ENCODE data around the gene POC1A. TPM values are rescaled to one million over a fixed set of nuclear protein-coding genes. Genes with fewer than 3 reads are reported as not detected.
A peak's percentile ranks its signal among the peaks of the same experiment; 100 is the strongest.

POC1A gene
- total and polyA plus RNA-seq, 2 donors (not counting 1 experiment from before 2014, with no cell fraction given): 1.7 to 2.8 TPM

DNA sequence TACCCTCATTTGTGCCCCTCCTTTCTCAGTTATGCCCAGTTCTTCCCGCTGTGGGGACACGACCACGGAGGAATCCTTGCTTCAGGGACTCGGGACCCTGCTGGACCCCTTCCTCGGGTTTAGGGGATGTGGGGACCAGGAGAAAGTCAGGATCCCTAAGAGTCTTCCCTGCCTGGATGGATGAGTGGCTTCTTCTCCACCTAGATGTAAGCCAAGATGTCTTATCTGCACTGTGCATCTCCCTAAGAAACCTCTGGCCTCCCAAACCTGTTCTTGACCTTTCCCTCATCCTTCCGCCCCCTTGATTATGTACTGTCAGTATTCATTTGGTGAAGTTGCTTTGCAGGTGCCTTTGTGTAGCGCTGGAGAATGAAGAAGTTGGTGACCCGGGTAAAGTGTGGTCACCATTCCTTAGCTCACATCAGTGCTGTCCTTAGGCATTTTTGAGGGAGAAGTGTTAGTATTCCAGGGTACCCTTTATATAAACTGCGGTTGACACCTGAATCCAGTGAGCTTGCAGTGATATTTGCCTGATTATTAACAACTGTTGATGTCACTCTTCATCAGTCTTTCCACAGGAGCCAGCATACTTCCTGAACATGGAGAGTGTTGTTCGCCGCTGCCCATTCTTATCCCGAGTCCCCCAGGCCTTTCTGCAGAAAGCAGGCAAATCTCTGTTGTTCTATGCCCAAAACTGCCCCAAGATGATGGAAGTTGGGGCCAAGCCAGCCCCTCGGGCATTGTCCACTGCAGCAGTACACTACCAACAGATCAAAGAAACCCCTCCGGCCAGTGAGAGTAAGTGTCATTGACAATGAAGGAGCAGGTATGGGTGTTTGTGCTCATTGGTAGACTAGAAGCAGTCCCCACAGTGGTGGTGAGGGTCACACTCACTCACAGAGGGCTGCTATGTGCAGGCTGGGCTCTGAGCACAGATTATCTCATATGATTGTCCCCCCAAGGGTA is 44.7 kb upstream of the POC1A start:
- Histone ChIP-seq H4K20me1 (ENCODE audit: control insufficient read depth, insufficient read depth, low read length, poor library complexity, severe bottlenecking) (no peaks in the 10 kb centered on the region), H3K4me3 (ENCODE audit: control extremely low read depth in 1 of 5, extremely low read depth in 1 of 5, insufficient read depth in 1 of 5, low read depth in 2 of 5, low read length in 4 of 5) (peak overlapping the region; percentile 9 to 90 (median 86)), H2AFZ (ENCODE audit: insufficient read depth, low read depth, low read length, poor library complexity, severe bottlenecking) (peak overlapping the region; percentile 94), H3K27me3 (replicated peaks in 1 of 4; ENCODE audit: control extremely low read depth in 1 of 4, control insufficient read depth in 3 of 4, insufficient read depth in 4 of 4, low read length in 3 of 4) (no peaks in the 10 kb centered on the region), H3K27ac (ENCODE audit: low read length in 2 of 2) (peak overlapping the region in 1 of 2 donors; percentile 79), H3K4me1 (ENCODE audit: control insufficient read depth in 2 of 2, insufficient read depth in 2 of 2, low read length in 2 of 2) (peaks cover 19 to 33% of the 10 kb centered on the region in 2 donors), H3K9ac (ENCODE audit: low read length) (peak overlapping the region; percentile 86), H3K9me3 (ENCODE audit: control extremely low read depth in 1 of 3, control insufficient read depth in 2 of 3, insufficient read depth in 1 of 3, low read length in 2 of 3) (no peaks in the 10 kb centered on the region), H3K36me3 (replicated peaks in 1 of 2; ENCODE audit: control extremely low read depth in 1 of 2, control insufficient read depth in 1 of 2, extremely low read depth in 1 of 2, insufficient read depth in 2 of 2, low read length in 1 of 2) (peaks cover 8 to 25% of the 10 kb centered on the region in 2 experiments), H3K4me2 (replicated peaks; ENCODE audit: low read depth, low read length, poor library complexity, severe bottlenecking) (peak overlapping the region; percentile 85), H3K79me2 (ENCODE audit: control insufficient read depth, insufficient read depth, low read length) (peaks cover 26% of the 10 kb centered on the region)
- no peaks in the 10 kb centered on the region for H3K27me3 Mint-ChIP-seq
- no peak for TF ChIP-seq EZH2 (IDR thresholded peaks at IDR 0.05; ENCODE audit: borderline replicate concordance, insufficient read depth, low read depth, low read length, poor library complexity, severe bottlenecking)
- TF ChIP-seq, protein P1, sequence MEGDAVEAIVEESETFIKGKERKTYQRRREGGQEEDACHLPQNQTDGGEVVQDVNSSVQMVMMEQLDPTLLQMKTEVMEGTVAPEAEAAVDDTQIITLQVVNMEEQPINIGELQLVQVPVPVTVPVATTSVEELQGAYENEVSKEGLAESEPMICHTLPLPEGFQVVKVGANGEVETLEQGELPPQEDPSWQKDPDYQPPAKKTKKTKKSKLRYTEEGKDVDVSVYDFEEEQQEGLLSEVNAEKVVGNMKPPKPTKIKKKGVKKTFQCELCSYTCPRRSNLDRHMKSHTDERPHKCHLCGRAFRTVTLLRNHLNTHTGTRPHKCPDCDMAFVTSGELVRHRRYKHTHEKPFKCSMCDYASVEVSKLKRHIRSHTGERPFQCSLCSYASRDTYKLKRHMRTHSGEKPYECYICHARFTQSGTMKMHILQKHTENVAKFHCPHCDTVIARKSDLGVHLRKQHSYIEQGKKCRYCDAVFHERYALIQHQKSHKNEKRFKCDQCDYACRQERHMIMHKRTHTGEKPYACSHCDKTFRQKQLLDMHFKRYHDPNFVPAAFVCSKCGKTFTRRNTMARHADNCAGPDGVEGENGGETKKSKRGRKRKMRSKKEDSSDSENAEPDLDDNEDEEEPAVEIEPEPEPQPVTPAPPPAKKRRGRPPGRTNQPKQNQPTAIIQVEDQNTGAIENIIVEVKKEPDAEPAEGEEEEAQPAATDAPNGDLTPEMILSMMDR (IDR thresholded peaks at IDR 0.05): no peak
- ChIA-PET CTCF (no interaction called here), POLR2A (interaction anchor here (1.1 kb wide), 1 partner anchor 27 kb away, joined by 4 read pairs; the partner anchor contains the start of gene TLR9)
- 57% methylated on average over 5 of the region's 14 CpGs for WGBS (ENCODE audit: insufficient coverage)
- H3K4me1 Mint-ChIP-seq: peaks cover 42% of the 10 kb centered on the region
- intact Hi-C loops (cut with micrococcal nuclease): loop anchor here (1.0 kb wide), 2 partner anchors 26 to 45 kb away; partner anchors contain the start of genes POC1A and TLR9
- no peaks in the 10 kb centered on the region for H3K9me3 Mint-ChIP-seq (ENCODE audit: insufficient read depth)
- peak overlapping the region; percentile 92 for H3K4me3 Mint-ChIP-seq
- ATAC-seq (ENCODE audit: low read depth) (no peak), DNase-seq (no peak)
- peak overlapping the region; percentile 90 for H3K27ac Mint-ChIP-seq
